HuH-7.5 (cell line): ENCODE measurements around the gene TP53INP2.
"Not testable (repeated sequence)": the region's sequence is repeated elsewhere in the genome, so short reads cannot be mapped to it uniquely, and the experiment has no call there.

ENCODE experiments used
- DNase-seq: peaks from one replicate; pipeline ENCODE4 v3.0.0; 2011; ENCODE audit warnings: low spot score

TP53INP2 gene

GRCh38 chr20:34705397-34706301 lies 1.5 kb downstream of the TP53INP2 start:
- DNase-seq, result no peak

- DNase-seq, result no peak
These were observed 2.2 kb downstream of the TP53INP2 start for GRCh38 chr20:34706302-34706875.

- DNase-seq, result no peak
These were observed 3.0 kb downstream of the TP53INP2 start for GRCh38 chr20:34706912-34707784.

- peak; percentile 90 for DNase-seq
These were observed 4.5 kb downstream of the TP53INP2 start for GRCh38 chr20:34708621-34709043.

- DNase-seq, result peak; percentile 98
These were observed 5.1 kb downstream of the TP53INP2 start for GRCh38 chr20:34709044-34709830.

GRCh38 chr20:34709831-34710567 lies 5.9 kb downstream of the TP53INP2 start:
- DNase-seq, result no peak

GRCh38 chr20:34710568-34710839 lies 6.4 kb downstream of the TP53INP2 start:
- DNase-seq, result no peak

GRCh38 chr20:34710861-34711574 lies 6.9 kb downstream of the TP53INP2 start:
- DNase-seq, result no peak

- DNase-seq, result no peak
These were observed 7.8 kb downstream of the TP53INP2 start for GRCh38 chr20:34711813-34712430.

GRCh38 chr20:34712525-34713192 lies 8.5 kb downstream of the TP53INP2 start:
- no peak for DNase-seq

GRCh38 chr20:34713194-34713943 lies 9.2 kb downstream of the TP53INP2 start:
- DNase-seq, result no peak

- DNase-seq, result not testable (repeated sequence)
These were observed 9.9 kb downstream of the TP53INP2 start for GRCh38 chr20:34713944-34714515.

GRCh38 chr20:34715384-34715783 lies 11.2 kb downstream of the TP53INP2 start:
- no peak for DNase-seq

GRCh38 chr20:34716921-34717229 lies 12.7 kb downstream of the TP53INP2 start:
- DNase-seq, result no peak

- DNase-seq, result no peak
These were observed 13.3 kb downstream of the TP53INP2 start for GRCh38 chr20:34717230-34718095.

- DNase-seq, result not testable (repeated sequence)
These were observed 15.3 kb downstream of the TP53INP2 start for GRCh38 chr20:34719242-34720017.

GRCh38 chr20:34720266-34720665 lies 16.1 kb downstream of the TP53INP2 start:
- no peak for DNase-seq
